ENCODE measurements around the gene SREK1IP1.
"Not testable (repeated sequence)": the region's sequence is repeated elsewhere in the genome, so short reads cannot be mapped to it uniquely, and the experiment has no call there.

SREK1IP1 gene

DNA sequence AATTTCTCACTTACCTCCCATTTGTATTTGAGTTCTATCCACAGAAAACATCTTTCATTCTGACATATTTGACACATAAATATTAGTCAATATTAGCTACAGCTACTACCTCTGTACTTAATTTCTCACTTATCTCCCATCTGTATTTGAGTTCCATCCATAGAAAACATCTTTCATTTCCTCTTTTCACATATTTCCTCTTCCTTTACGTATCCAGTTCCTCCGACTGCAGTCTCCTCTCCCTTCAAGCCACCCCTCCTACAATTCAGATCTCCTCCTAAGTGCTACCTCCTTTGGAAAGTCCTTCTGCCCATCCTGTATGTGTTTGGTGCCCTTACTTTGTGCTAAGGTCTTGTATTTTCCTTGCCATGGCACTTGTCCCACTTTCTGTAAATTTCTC is 1.6 kb downstream of the SREK1IP1 start:
- in situ Hi-C loops (cut with MboI; ENCODE audit: low sequenced_read_pairs) = no loop called here

GRCh38 chr5:64765804-64766504 is 2.5 kb downstream of the SREK1IP1 start:
- in situ Hi-C loops (cut with MboI; ENCODE audit: low sequenced_read_pairs) = no loop called here

- in situ Hi-C loops (cut with MboI; ENCODE audit: low sequenced_read_pairs) = no loop called here
These were observed 4.5 kb downstream of the SREK1IP1 start for GRCh38 chr5:64763948-64764503.

DNA sequence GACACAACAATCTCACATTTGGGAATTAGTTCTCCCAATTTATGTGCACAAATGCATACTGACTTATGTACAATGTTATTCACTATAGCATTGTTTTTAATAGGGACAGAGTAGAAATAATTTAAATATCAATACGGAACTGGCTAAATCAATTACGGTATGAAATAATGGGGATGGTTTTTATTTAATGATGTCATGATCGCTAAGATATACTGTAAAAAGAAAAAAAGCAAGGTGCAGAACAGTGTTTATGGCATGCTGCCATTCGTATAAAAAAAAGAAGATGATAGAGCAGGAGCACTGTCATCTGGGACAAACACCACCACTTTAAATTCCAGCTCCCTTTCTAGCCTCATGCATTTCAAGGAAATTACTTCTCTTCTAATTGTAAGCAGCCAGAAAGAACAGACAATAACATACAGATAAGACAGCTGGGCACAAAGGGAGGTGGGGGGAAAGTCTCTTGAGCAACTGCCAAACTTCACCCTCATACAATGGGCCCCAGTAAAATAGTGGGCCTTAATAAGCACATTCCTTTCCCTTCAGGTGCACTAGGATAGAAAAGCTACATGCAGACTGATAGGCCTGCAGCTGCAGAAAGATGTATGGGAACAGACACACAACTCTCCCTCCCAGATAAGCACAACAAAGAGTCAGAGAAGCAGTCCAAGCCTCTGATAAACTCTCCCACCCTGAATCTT is 8.4 kb downstream of the SREK1IP1 start:
- in situ Hi-C loops (cut with MboI; ENCODE audit: low sequenced_read_pairs) = no loop called here

GRCh38 chr5:64758901-64759300 is 9.6 kb downstream of the SREK1IP1 start:
- in situ Hi-C loops (cut with MboI; ENCODE audit: low sequenced_read_pairs) = no loop called here

DNA sequence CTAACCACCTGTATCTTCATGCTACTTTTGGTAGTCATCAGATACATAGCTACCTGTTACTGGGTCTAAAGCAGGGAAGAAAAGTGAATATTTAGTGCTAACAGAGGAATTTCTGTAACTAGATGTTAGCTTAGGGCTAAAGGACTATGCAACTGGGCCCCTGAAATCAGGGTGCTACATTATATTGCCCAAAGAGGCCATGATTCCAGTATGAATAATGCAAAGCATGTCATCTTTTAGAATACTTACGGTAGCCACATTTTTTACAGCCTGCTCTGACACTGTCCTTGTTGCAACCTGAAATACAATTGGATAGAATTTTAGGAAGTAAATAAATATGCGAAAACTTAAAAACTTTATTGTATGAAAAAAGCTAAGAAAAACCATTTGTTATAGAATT is 14.4 kb downstream of the SREK1IP1 start:
- in situ Hi-C loops (cut with MboI; ENCODE audit: low sequenced_read_pairs) = no loop called here

DNA sequence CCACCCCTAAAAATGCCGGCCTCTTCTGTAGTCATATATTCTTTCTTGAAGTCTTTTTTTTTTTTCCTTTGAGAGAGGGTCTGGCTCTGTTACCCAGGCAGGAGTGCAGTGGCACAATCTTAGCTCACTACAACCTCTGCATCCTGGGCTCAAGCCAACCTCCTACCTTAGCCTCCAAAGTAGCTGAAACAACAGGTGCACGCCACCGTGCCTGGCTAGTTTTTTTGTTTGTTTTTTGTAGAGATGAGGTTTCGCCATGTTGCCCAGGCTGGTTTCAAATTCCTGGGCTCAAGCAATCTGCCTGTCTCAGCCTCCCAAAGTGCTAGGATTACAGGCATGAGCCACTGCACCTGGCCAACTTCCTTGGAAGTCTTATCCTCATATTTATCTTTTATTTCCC is 19.1 kb downstream of the SREK1IP1 start:
- in situ Hi-C loops (cut with MboI; ENCODE audit: low sequenced_read_pairs) = no loop called here

GRCh38 chr5:64746446-64746845 is 22.0 kb downstream of the SREK1IP1 start:
- in situ Hi-C loops (cut with MboI; ENCODE audit: low sequenced_read_pairs) = no loop called here

GRCh38 chr5:64744914-64745313 is 23.6 kb downstream of the SREK1IP1 start:
- in situ Hi-C loops (cut with MboI; ENCODE audit: low sequenced_read_pairs) = no loop called here

DNA sequence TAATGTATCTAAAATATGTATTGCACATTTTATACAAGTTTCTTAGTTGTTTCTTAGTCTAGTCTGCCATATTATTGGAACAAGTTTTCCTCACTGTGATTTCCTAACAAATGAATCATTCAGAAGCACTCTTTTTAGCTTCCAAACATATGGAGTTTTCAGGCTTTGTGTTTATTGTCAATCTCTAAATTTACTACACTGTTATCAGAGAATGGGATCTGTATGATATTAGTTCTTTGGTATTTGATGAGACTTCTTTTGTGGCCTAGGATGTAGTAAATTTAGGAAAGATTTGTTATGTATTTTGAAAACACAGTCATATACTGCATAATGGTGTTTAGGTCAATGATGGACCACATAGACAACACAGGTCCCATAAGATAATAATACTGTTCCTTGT is 25.7 kb downstream of the SREK1IP1 start:
- in situ Hi-C loops (cut with MboI; ENCODE audit: low sequenced_read_pairs) = no loop called here

- in situ Hi-C loops (cut with MboI; ENCODE audit: low sequenced_read_pairs) = no loop called here
These were observed 26.1 kb downstream of the SREK1IP1 start for GRCh38 chr5:64742411-64742810.

DNA sequence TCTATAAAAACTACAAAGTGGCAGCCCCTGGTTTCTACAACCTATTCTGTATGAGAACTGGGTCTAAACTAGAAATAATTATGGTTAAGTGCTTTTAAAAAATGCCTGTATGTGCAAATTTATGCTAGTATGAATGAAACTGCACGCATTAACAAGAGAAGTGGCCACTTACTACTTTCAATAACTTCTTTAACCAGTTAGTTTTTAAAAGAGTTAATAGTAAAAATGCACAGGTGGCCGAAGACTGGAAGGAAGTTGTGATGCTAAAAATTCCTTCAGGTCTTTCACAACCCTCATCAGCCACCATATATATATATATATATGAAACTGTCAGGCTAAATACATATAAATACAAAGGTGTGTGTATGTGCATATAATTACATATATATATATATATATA is 41.3 kb downstream of the SREK1IP1 start:
- in situ Hi-C loops (cut with MboI; ENCODE audit: low sequenced_read_pairs) = no loop called here

DNA sequence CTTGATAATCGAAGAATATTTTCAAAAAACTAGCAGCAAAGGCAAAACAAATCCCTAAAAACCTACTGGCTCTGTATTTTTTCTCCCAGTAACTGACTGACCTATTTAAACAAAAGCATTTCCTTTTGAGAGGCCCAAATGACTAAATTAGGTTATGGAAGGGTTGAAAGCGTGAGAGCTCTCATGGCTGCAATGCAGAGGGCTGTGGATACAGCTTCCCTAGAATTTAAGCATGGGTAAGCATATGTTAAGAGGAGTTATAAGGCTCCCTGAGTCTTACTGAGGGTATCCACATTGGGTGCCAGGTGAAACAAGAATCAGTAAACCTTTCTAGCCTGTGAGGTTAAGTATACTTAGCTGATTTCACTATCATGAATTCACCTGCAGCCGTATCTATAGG is 45.9 kb downstream of the SREK1IP1 start:
- in situ Hi-C loops (cut with MboI; ENCODE audit: low sequenced_read_pairs) = no loop called here

DNA sequence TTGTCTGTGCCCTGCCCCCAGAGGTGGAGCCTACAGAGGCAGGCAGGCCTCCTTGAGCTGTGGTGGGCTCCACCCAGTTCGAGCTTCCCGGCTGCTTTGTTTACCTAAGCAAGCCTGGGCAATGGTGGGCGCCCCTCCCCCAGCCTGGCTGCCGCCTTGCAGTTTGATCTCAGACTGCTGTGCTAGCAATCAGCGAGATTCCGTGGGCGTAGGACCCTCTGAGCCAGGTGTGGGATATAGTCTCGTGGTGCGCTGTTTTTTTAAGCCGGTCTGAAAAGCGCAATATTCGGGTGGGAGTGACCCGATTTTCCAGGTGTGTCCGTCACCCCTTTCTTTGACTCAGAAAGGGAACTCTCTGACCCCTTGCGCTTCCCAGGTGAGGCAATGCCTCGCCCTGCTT is 54.0 kb downstream of the SREK1IP1 start:
- in situ Hi-C loops (cut with MboI; ENCODE audit: low sequenced_read_pairs) = not testable (repeated sequence)

- in situ Hi-C loops (cut with MboI; ENCODE audit: low sequenced_read_pairs) = no loop called here
These were observed 61.3 kb downstream of the SREK1IP1 start for GRCh38 chr5:64707191-64707590.

GRCh38 chr5:64706074-64706473 is 62.4 kb downstream of the SREK1IP1 start:
- in situ Hi-C loops (cut with MboI; ENCODE audit: low sequenced_read_pairs) = not testable (repeated sequence)

GRCh38 chr5:64700765-64701164 is 67.7 kb downstream of the SREK1IP1 start:
- in situ Hi-C loops (cut with MboI; ENCODE audit: low sequenced_read_pairs) = no loop called here

GRCh38 chr5:64696414-64696813 is 72.1 kb downstream of the SREK1IP1 start:
- in situ Hi-C loops (cut with MboI; ENCODE audit: low sequenced_read_pairs) = not testable (repeated sequence)

- in situ Hi-C loops (cut with MboI; ENCODE audit: low sequenced_read_pairs) = no loop called here
These were observed 74.9 kb downstream of the SREK1IP1 start for GRCh38 chr5:64693636-64694035.

DNA sequence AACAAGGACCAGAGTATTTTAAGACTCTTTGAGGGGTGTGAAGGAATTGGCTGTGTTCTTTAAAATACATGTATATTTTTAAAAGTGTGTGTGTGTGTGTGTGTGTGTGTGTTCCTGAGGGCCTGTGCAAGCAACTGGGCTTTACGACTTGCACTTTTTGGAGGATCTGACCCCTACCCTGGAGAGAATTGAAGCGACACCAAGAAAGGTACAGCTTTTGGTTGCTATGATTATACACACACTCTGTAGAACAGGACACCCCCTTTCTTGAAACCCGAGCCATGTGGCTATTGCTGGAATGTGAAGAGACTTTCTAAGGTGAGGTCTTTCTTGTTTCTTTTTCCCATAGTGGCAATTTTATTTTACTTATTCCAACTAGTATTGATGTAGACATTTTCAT is 77.2 kb downstream of the SREK1IP1 start:
- in situ Hi-C loops (cut with MboI; ENCODE audit: low sequenced_read_pairs) = no loop called here

DNA sequence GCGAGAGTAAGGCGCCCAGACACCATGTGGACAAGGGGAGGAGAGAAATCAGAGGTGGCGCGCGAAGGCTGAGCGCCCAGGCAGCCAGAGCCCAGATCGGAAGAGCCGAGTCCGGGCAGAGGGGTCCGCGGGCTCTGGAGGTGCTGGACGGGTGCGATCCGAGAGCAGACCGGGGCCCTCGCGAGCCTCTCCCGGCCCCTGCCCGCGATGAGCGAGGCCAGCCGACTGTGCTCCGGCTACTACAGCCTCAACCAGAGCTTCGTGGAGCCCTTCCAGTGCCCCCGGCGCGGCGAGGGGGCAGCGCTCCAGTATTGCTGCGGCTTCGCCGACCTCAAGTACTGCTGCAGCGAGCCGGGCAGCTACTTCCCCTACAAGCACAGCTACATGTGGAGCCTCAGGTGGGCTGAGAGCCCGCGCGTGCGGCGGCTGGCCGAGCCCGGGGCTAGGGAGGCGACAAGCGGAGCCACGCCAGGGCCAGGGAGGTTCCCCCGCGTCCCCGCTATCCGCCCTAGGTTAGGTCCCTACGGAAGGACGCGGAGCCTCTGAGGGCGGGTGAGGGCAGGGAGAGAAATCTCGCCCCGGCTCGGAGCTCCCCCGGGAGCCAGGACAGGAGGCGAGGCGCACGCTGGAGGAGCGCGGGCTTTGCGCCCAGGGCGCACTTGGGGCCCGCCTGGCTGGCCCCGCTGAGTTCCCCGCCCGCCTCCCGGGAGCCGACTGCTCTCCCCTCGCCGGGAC is 77.9 kb downstream of the SREK1IP1 start, which contains the start of gene SHISAL2B:
SHISAL2B (plus strand) TSS at position 87 of the 735 bp plus-strand sequence; CDS start at position 208, 121 bp downstream.
- in situ Hi-C loops (cut with MboI; ENCODE audit: low sequenced_read_pairs) = no loop called here

DNA sequence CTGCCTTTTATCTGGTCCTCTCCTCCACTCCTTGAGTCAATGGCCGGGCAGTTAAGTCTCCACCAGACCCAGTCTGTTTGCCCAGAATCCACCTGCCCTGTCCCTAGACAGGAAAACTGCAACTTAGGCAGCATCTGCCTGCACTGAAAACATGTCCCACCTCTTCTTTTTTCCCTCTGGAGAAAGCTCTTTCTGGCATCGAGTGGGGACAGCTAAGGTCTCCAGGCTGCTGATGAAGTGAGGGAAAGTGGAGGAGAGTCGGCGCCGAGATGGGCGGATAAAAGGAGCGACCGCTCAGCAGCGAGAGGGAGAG is 78.4 kb downstream of the SREK1IP1 start:
- in situ Hi-C loops (cut with MboI; ENCODE audit: low sequenced_read_pairs) = no loop called here

All from HL-60/S4 treated with retinoic acid at 250 ng/mL for 4 days and 3 days (cell line).